Neural cell (in vitro differentiated cells): ENCODE data around the gene ST6GALNAC4. TPM values are rescaled to one million over a fixed set of nuclear protein-coding genes. Genes with fewer than 3 reads are reported as not detected.

Experiments
- H2AFZ ChIP-seq: fragments of 200-600, 300-800 bp; sonication (generic), shearing (Covaris generic); 2 replicates; pipeline ENCODE4 v1.6.0; 2014; ENCODE audit warnings: low read depth, mild to moderate bottlenecking, antibody characterized with exemption, low read length, moderate library complexity
- H3F3A ChIP-seq: fragments of 200-600 bp; shearing (Covaris generic); 2 replicates; pipeline ENCODE4 v1.6.1; 2016; ENCODE audit warnings: mild to moderate bottlenecking, moderate library complexity, mixed read lengths, antibody characterized with exemption, low read length; ENCODE audit not compliant: insufficient read depth, poor library complexity, severe bottlenecking
- H3K27ac ChIP-seq: fragments of 200-600, 300-800 bp; sonication (generic), shearing (Covaris generic); 2 replicates; pipeline ENCODE4 v1.5.1; 2014; ENCODE audit warnings: mild to moderate bottlenecking, low read length, moderate library complexity
- H3K27me3 ChIP-seq: fragments of 300-800, 200-600 bp; sonication (generic), shearing (Covaris generic); 2 replicates; pipeline ENCODE4 v1.6.0; 2014; ENCODE audit warnings: mild to moderate bottlenecking, low read depth, low read length, moderate library complexity; ENCODE audit not compliant: insufficient read depth
- H3K36me3 ChIP-seq: fragments of 300-800, 200-600 bp; sonication (generic), shearing (Covaris generic); 2 replicates; pipeline ENCODE4 v1.5.1; 2014; ENCODE audit warnings: mild to moderate bottlenecking, antibody characterized with exemption, low read length, moderate library complexity; ENCODE audit not compliant: insufficient read depth
- H3K4me2 ChIP-seq: fragments of 300-800, 200-600 bp; sonication (generic), shearing (Covaris generic); 2 replicates; pipeline ENCODE4 v1.6.0; 2014; ENCODE audit warnings: mild to moderate bottlenecking, low read length
- H3K4me3 ChIP-seq: fragments of 300-800, 200-600 bp; sonication (generic), shearing (Covaris generic); 2 replicates; pipeline ENCODE4 v1.5.1; 2014; ENCODE audit warnings: mild to moderate bottlenecking, low read length, moderate library complexity
- H3K79me2 ChIP-seq: fragments of 200-600 bp; shearing (Covaris generic); replicated peaks from 2 replicates; pipeline ENCODE4 v1.6.0; 2014; ENCODE audit warnings: mild to moderate bottlenecking, low read length, moderate library complexity; ENCODE audit not compliant: insufficient read depth
- H3K9ac ChIP-seq: fragments of 300-800, 200-600 bp; sonication (generic), shearing (Covaris generic); 2 replicates; pipeline ENCODE4 v1.6.1; 2016; ENCODE audit warnings: mild to moderate bottlenecking, low read length, mixed read lengths
- H3K9me2 ChIP-seq: fragments of 200-600 bp; shearing (Covaris generic); 2 replicates; pipeline ENCODE4 v1.6.1; 2016; ENCODE audit warnings: mild to moderate bottlenecking, low read length, mixed read lengths; ENCODE audit not compliant: insufficient read depth
- H3K9me3 ChIP-seq: fragments of 200-600, 300-800 bp; sonication (generic), shearing (Covaris generic); 2 replicates; pipeline ENCODE4 v1.6.1; 2016; ENCODE audit warnings: mild to moderate bottlenecking, mixed run types, low read length, moderate library complexity, mixed read lengths
- H4K20me1 ChIP-seq: fragments of 200-600 bp; shearing (Covaris generic); 2 replicates; pipeline ENCODE4 v1.6.1; 2016; ENCODE audit warnings: mild to moderate bottlenecking, mixed run types; ENCODE audit not compliant: insufficient read depth
- CTCF ChIP-seq: fragments of 450-650 bp; IDR thresholded peaks from 2 replicates; pipeline ENCODE4 v1.5.1; 2014; ENCODE audit warnings: antibody characterized with exemption, mild to moderate bottlenecking, moderate library complexity; ENCODE audit not compliant: poor library complexity, severe bottlenecking
- EP300 ChIP-seq: fragments of 450-650 bp; conservative IDR thresholded peaks from 2 replicates; pipeline ENCODE4 v1.6.1; 2014; ENCODE audit warnings: antibody characterized with exemption, mild to moderate bottlenecking, moderate library complexity; ENCODE audit not compliant: poor library complexity, severe bottlenecking
- EZH2 ChIP-seq: fragments of 200-600, 300-800 bp; shearing (Covaris generic), sonication (generic); IDR thresholded peaks from 2 replicates; pipeline ENCODE4 v1.6.1; 2014; ENCODE audit warnings: antibody characterized with exemption, low read length, borderline replicate concordance, mild to moderate bottlenecking; ENCODE audit not compliant: insufficient read depth, poor library complexity, severe bottlenecking
- MXI1 ChIP-seq: fragments of 450-650 bp; conservative IDR thresholded peaks from 2 replicates; pipeline ENCODE4 v1.6.1; 2014; ENCODE audit warnings: antibody characterized with exemption, mild to moderate bottlenecking; ENCODE audit not compliant: poor library complexity, severe bottlenecking
- POLR2AphosphoS5 ChIP-seq: IDR thresholded peaks from 2 replicates; pipeline ENCODE4 v1.6.1; 2012
- RAD21 ChIP-seq: fragments of 450-650 bp; conservative IDR thresholded peaks from 2 replicates; pipeline ENCODE4 v1.6.1; 2014; ENCODE audit warnings: antibody characterized with exemption, mild to moderate bottlenecking, moderate library complexity
- REST ChIP-seq: IDR thresholded peaks from 2 replicates; pipeline ENCODE4 v1.6.1; 2012; ENCODE audit warnings: borderline replicate concordance
- SMC3 ChIP-seq: fragments of 450-650 bp; conservative IDR thresholded peaks from 2 replicates; pipeline ENCODE4 v1.6.1; 2014; ENCODE audit warnings: antibody characterized with exemption, mild to moderate bottlenecking, moderate library complexity; ENCODE audit not compliant: poor library complexity
- TAF1 ChIP-seq: IDR thresholded peaks from 2 replicates; pipeline ENCODE4 v1.6.1; 2012; ENCODE audit warnings: low read depth
- polyA plus RNA-seq: library from polyadenylated mRNA; depleted of rRNA; stranded (reverse); fragments of >200 nt; gene quantifications from 2 replicates; pipeline ENCODE4 v1.2.3, GENCODE V29; 2014

ST6GALNAC4 gene
- polyA plus RNA-seq, 1 donor from 2014 or later: 5.9 TPM

GRCh38 chr9:127904561-127905003 is 12.3 kb downstream of the ST6GALNAC4 start:
- H3K36me3 ChIP-seq: no peaks in the 10 kb centered on the region
- no peaks in the 10 kb centered on the region for H3K27me3 ChIP-seq
- TF ChIP-seq RAD21 (no peak), EP300 (no peak), SMC3 (no peak), MXI1 (no peak), POLR2AphosphoS5 (no peak), REST (no peak), CTCF (no peak), EZH2 (no peak), TAF1 (no peak)
- no peak overlapping the region for H3K9ac ChIP-seq
- no peak overlapping the region for H2AFZ ChIP-seq
- H3K4me2 ChIP-seq: no peak overlapping the region
- H3K79me2 ChIP-seq: no peaks in the 10 kb centered on the region
- H3K4me3 ChIP-seq: no peak overlapping the region
- no peak overlapping the region for H3K27ac ChIP-seq
- no peaks in the 10 kb centered on the region for H3K9me3 ChIP-seq
- H4K20me1 ChIP-seq: no peaks in the 10 kb centered on the region
- H3F3A ChIP-seq: no peaks in the 10 kb centered on the region
- H3K9me2 ChIP-seq: no peaks in the 10 kb centered on the region

GRCh38 chr9:127903557-127904475 is 13.0 kb downstream of the ST6GALNAC4 start:
- no peaks in the 10 kb centered on the region for H3F3A ChIP-seq
- H3K4me3 ChIP-seq: no peak overlapping the region
- no peak overlapping the region for H3K4me2 ChIP-seq
- H3K79me2 ChIP-seq: no peaks in the 10 kb centered on the region
- no peaks in the 10 kb centered on the region for H3K27me3 ChIP-seq
- no peaks in the 10 kb centered on the region for H4K20me1 ChIP-seq
- no peak overlapping the region for H2AFZ ChIP-seq
- no peak overlapping the region for H3K27ac ChIP-seq
- H3K36me3 ChIP-seq: no peaks in the 10 kb centered on the region
- TF ChIP-seq REST (no peak), SMC3 (no peak), POLR2AphosphoS5 (no peak), RAD21 (no peak), EZH2 (no peak), TAF1 (no peak), MXI1 (no peak), EP300 (no peak), CTCF (no peak)
- H3K9me3 ChIP-seq: no peaks in the 10 kb centered on the region
- H3K9me2 ChIP-seq: no peaks in the 10 kb centered on the region
- no peak overlapping the region for H3K9ac ChIP-seq
